ENCODE measurements around the gene CD82. TPM values are rescaled to one million over a fixed set of nuclear protein-coding genes. Genes with fewer than 3 reads are reported as not detected.

The CD82 gene
- total RNA-seq, 4 donors from 2014 or later, result 8.9 to 30.6 (median 20.3) TPM

DNA sequence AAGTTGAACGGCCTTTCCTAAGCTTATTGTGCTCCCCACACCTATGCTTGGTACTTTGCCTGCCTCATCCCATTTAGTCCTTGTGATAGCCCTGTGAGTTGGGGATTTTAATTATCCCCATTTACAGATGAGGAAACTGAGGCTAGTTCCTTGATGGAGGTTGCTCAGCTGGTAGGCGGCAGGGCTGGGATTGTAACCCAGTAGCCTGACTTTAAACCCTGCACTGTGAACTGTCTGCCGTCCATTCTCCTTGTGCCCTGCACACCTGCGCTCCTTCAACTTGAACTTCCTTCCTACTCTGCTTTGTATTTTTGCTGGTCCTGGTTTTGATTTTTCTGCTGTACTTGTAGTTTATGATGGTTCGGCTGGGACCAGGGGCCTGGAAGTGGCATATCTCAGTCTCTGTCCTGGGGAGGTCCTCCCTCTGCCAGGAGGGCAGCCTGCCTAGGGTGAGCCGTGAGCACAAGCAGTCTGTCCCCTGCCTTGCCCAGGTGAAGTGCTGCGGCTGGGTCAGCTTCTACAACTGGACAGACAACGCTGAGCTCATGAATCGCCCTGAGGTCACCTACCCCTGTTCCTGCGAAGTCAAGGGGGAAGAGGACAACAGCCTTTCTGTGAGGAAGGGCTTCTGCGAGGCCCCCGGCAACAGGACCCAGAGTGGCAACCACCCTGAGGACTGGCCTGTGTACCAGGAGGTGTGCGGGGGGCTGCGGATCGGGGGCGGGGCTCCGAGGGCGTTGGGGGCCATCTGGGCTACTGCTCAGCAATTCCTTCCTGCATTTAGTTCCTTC lies 52.4 kb downstream of the CD82 start:
- no peak for TF ChIP-seq CTCF (IDR thresholded peaks at IDR 0.05)
- no peak for ATAC-seq (ENCODE audit: low FRiP score)
- DNase-seq (ENCODE audit: low spot score), result no peak

DNA sequence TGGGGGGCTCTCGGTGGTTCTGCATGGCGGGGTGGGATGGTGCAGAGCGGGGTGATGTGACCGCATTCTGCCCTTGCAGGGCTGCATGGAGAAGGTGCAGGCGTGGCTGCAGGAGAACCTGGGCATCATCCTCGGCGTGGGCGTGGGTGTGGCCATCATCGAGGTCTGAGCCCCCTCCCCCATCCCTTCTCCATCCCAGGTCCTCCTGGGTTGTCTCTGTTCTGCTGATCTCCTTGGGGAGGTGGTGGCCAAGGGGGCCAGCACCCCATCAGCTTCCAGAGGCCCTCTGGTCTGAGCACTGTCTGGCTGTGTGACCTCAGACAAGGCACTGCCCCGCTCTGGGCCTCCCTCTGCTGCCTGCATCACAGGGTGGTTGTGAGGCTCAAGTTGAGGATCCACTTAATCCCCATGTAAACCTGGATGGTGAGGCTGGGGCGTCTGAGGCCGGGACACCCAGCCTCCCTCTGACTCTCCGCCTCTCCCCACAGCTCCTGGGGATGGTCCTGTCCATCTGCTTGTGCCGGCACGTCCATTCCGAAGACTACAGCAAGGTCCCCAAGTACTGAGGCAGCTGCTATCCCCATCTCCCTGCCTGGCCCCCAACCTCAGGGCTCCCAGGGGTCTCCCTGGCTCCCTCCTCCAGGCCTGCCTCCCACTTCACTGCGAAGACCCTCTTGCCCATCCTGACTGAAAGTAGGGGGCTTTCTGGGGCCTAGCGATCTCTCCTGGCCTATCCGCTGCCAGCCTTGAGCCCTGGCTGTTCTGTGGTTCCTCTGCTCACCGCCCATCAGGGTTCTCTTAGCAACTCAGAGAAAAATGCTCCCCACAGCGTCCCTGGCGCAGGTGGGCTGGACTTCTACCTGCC lies 53.3 kb downstream of the CD82 start:
- DNase-seq (ENCODE audit: low spot score), result peak; percentile 9
- no peak for ATAC-seq (ENCODE audit: low FRiP score)
- TF ChIP-seq CTCF (IDR thresholded peaks at IDR 0.05), result no peak

GRCh38 chr11:44620328-44620725 lies 54.9 kb downstream of the CD82 start:
- TF ChIP-seq CTCF (IDR thresholded peaks at IDR 0.05), result no peak
- ATAC-seq (ENCODE audit: low FRiP score), result no peak

DNA sequence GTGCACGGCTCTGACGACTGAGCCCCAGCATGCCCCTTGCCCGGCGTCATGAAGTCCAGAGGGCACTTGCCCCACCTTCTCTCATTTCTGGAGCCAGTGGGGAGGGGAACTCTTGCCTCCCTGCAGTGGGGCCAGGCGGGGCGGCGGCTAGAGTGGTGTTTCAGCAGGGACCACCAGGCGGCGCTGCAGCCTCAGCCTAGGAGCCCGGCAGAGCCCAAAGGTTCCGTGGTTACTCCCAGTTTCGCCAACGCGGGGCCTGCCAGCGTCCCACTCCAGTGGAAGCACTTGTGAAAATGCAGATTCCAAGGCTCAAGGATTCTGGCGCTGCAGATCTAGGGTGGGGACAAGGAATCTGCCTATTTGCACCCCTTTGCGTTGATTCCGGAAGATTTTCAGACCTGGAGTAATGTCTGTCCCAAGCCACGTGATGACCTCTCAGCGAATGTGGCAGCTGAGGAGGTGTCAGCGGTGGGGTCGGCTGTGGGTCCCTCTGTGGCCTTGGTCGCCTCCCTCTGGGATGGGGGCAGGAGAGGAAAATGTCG lies 55.7 kb downstream of the CD82 start:
- ATAC-seq (ENCODE audit: low FRiP score), result peak; percentile 73
- peak in 1 of 3 donors; percentile 98 for TF ChIP-seq CTCF (IDR thresholded peaks at IDR 0.05)
- DNase-seq (ENCODE audit: low spot score), result peak; percentile 69

More at GRCh38 chr11:44620328-44620725, 54.9 kb downstream of the CD82 start:
- peak; percentile 11 for DNase-seq (ENCODE audit: low spot score)

- DNase-seq (ENCODE audit: low spot score) (peak; percentile 9), ATAC-seq (ENCODE audit: low FRiP score) (no peak)
- TF ChIP-seq CTCF (IDR thresholded peaks at IDR 0.05), result no peak
These were observed 56.3 kb downstream of the CD82 start for GRCh38 chr11:44621784-44622183.

GRCh38 chr11:44622190-44622650 lies 56.8 kb downstream of the CD82 start:
- TF ChIP-seq CTCF (IDR thresholded peaks at IDR 0.05), result no peak
- DNase-seq (ENCODE audit: low spot score) (peak; percentile 9), ATAC-seq (ENCODE audit: low FRiP score) (no peak)

Data from omental fat pad (tissue), 4 donors.